HepG2 (cell line): ENCODE results near the gene CSE1L. TPM values are rescaled to one million over a fixed set of nuclear protein-coding genes. Genes with fewer than 3 reads are reported as not detected.
A peak's percentile ranks its signal among the peaks of the same experiment; 100 is the strongest.

Experiments used
- CAMTA2 ChIP-seq: sonication (generic); formaldehyde crosslinking; IDR thresholded peaks from 2 replicates; pipeline ENCODE4 v1.4.0; 2020; ENCODE audit warnings: mild to moderate bottlenecking, missing genetic modification reagents, borderline replicate concordance
- FOXO1 ChIP-seq: sonication (generic); formaldehyde crosslinking; IDR thresholded peaks from 2 replicates; pipeline ENCODE4 v1.4.0; 2020; ENCODE audit warnings: missing genetic modification reagents
- GATAD2A ChIP-seq: IDR thresholded peaks from 2 replicates; pipeline ENCODE4 v1.6.1; 2016
- PAF1 ChIP-seq: IDR thresholded peaks from 2 replicates; pipeline ENCODE4 v1.6.1; 2016; ENCODE audit warnings: missing genetic modification reagents, missing compliant biosample characterization
- PHF20 ChIP-seq: sonication (generic); formaldehyde crosslinking; IDR thresholded peaks from 2 replicates; pipeline ENCODE4 v1.5.0; 2020; ENCODE audit warnings: mild to moderate bottlenecking, missing genetic modification reagents
- SAP130 ChIP-seq: IDR thresholded peaks from 2 replicates; pipeline ENCODE4 v1.6.1; 2016; ENCODE audit warnings: low read depth
- ZNF432 ChIP-seq: sonication (generic); formaldehyde crosslinking; IDR thresholded peaks from 2 replicates; pipeline ENCODE4 v1.5.0; 2020; ENCODE audit warnings: missing genetic modification reagents, mild to moderate bottlenecking, borderline replicate concordance
- ZNF567 ChIP-seq: sonication (generic); formaldehyde crosslinking; IDR thresholded peaks from 2 replicates; pipeline ENCODE4 v1.8.1; 2023; ENCODE audit warnings: mild to moderate bottlenecking, missing genetic modification reagents, borderline replicate concordance
- ZNF772 ChIP-seq: sonication (generic); formaldehyde crosslinking; IDR thresholded peaks from 2 replicates; pipeline ENCODE4 v1.5.0; 2020; ENCODE audit warnings: mild to moderate bottlenecking, missing genetic modification reagents
- ZNF781 ChIP-seq: sonication (generic); formaldehyde crosslinking; IDR thresholded peaks from 2 replicates; pipeline ENCODE4 v1.5.1; 2020; ENCODE audit warnings: borderline replicate concordance, mild to moderate bottlenecking, missing genetic modification reagents; ENCODE audit errors: not compliant biosample characterization
- polyA plus RNA-seq, 8 experiments: library from polyadenylated mRNA; depleted of rRNA in 3 of 8; stranded (reverse) in 7 of 8; unstranded in 1 of 8; fragments of >200 nt; fragmentation: Illumina TruSeq in 4 of 8; extraction: Trizol in 4 of 8; gene quantifications; 2 replicates each; pipeline versions ENCODE4 v1.2.1 to v1.2.3, GENCODE V29; 2011 to 2016; ENCODE audit warnings: low read depth in 4 of 8, missing spikeins in 1 of 8, mixed read lengths in 1 of 8; ENCODE audit not compliant: insufficient read depth in 1 of 8
- total RNA-seq, 5 experiments: library from RNA; depleted of rRNA; stranded (reverse); fragments of >200 nt; fragmentation: Illumina TruSeq; extraction: Trizol; gene quantifications; 2 replicates each; pipeline ENCODE4 v1.2.3, GENCODE V29; 2016; ENCODE audit warnings: low read depth in 1 of 5
- TF ChIP-seq, protein P1 (sequence below), 2 experiments: sonication (generic) in 1 of 2; formaldehyde crosslinking in 1 of 2; IDR thresholded peaks; 2 replicates each; pipeline versions ENCODE4 v1.4.0 to v1.6.1; 2018 to 2020; ENCODE audit warnings: missing genetic modification reagents in 2 of 2, borderline replicate concordance in 1 of 2, low read depth in 1 of 2, mild to moderate bottlenecking in 1 of 2, missing biosample characterization in 1 of 2
- TF ChIP-seq, protein P2 (sequence below): sonication (generic); formaldehyde crosslinking; IDR thresholded peaks from 2 replicates; pipeline ENCODE4 v1.5.1; 2020; ENCODE audit warnings: missing genetic modification reagents, mild to moderate bottlenecking, borderline replicate concordance
- TF ChIP-seq, protein P3 (sequence below): sonication (generic); formaldehyde crosslinking; IDR thresholded peaks from 2 replicates; pipeline ENCODE4 v1.5.1; 2020; ENCODE audit warnings: missing genetic modification reagents, mild to moderate bottlenecking, borderline replicate concordance
- TF ChIP-seq, protein P4 (sequence below): sonication (generic); formaldehyde crosslinking; IDR thresholded peaks from 2 replicates; pipeline ENCODE4 v1.5.1; 2020; ENCODE audit warnings: mild to moderate bottlenecking, missing genetic modification reagents, borderline replicate concordance
- TF ChIP-seq, protein P5 (sequence below): sonication (generic); formaldehyde crosslinking; conservative IDR thresholded peaks from 2 replicates; pipeline ENCODE4 v1.8.1; 2023; ENCODE audit warnings: missing genetic modification reagents

Gene CSE1L
- total and polyA plus RNA-seq, 2 of the 13 experiments (the other 11 are each of a cell fraction or from before 2014, with no cell fraction given) = 56.9 to 258 TPM

DNA sequence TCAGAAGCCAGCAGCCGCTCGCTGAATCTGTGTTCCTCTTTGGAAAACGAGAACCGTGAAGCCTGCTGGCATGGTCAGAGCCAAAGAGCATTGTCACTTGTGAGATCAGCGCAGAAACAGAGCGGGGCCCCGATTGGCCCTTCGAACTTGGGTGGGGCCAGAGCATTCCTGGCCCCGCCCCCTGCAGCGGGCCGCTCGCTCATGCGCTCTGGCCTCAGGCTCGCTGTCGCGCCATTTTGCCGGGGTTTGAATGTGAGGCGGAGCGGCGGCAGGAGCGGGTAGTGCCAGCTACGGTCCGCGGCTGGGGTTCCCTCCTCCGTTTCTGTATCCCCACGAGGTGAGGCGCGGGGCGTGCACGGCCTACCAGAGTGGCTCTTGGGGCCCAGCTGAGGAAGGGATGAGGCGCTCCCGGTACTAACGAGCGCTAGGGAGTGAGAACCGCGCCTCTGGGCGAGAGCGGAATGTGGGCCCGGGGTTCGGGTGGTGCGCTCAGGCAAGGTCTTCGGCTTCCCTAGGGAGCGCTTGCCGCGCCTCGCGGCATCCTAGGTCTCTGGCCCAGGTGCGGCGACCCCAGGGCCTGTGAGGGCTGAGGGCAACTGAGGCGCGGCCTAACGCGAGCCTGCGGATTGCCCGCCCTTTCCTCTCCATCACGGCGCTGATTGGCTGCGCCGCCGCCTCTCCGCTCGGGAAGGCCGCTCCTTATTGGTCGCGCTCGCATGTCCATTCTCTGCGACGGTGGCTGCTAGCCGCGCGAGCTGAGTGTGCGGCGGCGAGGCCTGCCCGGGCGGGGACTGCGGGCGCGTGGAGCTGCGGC lies at the start of gene CSE1L (continued):
- TF ChIP-seq PHF20 = peak; percentile 60
- peak; percentile 88 for TF ChIP-seq SAP130 (CRISPR knock-in tag)
- peak; percentile 54 for TF ChIP-seq ZNF781 (CRISPR knock-in tag)
- TF ChIP-seq, protein P1, sequence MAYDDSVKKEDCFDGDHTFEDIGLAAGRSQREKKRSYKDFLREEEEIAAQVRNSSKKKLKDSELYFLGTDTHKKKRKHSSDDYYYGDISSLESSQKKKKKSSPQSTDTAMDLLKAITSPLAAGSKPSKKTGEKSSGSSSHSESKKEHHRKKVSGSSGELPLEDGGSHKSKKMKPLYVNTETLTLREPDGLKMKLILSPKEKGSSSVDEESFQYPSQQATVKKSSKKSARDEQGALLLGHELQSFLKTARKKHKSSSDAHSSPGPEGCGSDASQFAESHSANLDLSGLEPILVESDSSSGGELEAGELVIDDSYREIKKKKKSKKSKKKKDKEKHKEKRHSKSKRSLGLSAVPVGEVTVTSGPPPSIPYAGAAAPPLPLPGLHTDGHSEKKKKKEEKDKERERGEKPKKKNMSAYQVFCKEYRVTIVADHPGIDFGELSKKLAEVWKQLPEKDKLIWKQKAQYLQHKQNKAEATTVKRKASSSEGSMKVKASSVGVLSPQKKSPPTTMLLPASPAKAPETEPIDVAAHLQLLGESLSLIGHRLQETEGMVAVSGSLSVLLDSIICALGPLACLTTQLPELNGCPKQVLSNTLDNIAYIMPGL (CRISPR knock-in tag; IDR thresholded peaks at IDR 0.05; ENCODE audit: borderline replicate concordance in 1 of 2, low read depth in 1 of 2) = peak; percentile 85 to 93; a peak in 3 of 4 replicates
- TF ChIP-seq GATAD2A = no peak; the same call in 1 of the 2 replicates
- TF ChIP-seq, protein P2, sequence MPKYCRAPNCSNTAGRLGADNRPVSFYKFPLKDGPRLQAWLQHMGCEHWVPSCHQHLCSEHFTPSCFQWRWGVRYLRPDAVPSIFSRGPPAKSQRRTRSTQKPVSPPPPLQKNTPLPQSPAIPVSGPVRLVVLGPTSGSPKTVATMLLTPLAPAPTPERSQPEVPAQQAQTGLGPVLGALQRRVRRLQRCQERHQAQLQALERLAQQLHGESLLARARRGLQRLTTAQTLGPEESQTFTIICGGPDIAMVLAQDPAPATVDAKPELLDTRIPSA (CRISPR knock-in tag) = peak; percentile 98
- TF ChIP-seq ZNF567 = peak; percentile 65; the same call in 1 of the 2 replicates
- TF ChIP-seq CAMTA2 (CRISPR knock-in tag) = peak; percentile 29; the same call in 1 of the 2 replicates
- peak; percentile 83; the same call in 1 of the 2 replicates for TF ChIP-seq ZNF772
- TF ChIP-seq, protein P3, sequence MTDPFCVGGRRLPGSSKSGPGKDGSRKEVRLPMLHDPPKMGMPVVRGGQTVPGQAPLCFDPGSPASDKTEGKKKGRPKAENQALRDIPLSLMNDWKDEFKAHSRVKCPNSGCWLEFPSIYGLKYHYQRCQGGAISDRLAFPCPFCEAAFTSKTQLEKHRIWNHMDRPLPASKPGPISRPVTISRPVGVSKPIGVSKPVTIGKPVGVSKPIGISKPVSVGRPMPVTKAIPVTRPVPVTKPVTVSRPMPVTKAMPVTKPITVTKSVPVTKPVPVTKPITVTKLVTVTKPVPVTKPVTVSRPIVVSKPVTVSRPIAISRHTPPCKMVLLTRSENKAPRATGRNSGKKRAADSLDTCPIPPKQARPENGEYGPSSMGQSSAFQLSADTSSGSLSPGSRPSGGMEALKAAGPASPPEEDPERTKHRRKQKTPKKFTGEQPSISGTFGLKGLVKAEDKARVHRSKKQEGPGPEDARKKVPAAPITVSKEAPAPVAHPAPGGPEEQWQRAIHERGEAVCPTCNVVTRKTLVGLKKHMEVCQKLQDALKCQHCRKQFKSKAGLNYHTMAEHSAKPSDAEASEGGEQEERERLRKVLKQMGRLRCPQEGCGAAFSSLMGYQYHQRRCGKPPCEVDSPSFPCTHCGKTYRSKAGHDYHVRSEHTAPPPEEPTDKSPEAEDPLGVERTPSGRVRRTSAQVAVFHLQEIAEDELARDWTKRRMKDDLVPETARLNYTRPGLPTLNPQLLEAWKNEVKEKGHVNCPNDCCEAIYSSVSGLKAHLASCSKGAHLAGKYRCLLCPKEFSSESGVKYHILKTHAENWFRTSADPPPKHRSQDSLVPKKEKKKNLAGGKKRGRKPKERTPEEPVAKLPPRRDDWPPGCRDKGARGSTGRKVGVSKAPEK (CRISPR knock-in tag) = no peak
- no peak for TF ChIP-seq ZNF432 (CRISPR knock-in tag)
- TF ChIP-seq, protein P4, sequence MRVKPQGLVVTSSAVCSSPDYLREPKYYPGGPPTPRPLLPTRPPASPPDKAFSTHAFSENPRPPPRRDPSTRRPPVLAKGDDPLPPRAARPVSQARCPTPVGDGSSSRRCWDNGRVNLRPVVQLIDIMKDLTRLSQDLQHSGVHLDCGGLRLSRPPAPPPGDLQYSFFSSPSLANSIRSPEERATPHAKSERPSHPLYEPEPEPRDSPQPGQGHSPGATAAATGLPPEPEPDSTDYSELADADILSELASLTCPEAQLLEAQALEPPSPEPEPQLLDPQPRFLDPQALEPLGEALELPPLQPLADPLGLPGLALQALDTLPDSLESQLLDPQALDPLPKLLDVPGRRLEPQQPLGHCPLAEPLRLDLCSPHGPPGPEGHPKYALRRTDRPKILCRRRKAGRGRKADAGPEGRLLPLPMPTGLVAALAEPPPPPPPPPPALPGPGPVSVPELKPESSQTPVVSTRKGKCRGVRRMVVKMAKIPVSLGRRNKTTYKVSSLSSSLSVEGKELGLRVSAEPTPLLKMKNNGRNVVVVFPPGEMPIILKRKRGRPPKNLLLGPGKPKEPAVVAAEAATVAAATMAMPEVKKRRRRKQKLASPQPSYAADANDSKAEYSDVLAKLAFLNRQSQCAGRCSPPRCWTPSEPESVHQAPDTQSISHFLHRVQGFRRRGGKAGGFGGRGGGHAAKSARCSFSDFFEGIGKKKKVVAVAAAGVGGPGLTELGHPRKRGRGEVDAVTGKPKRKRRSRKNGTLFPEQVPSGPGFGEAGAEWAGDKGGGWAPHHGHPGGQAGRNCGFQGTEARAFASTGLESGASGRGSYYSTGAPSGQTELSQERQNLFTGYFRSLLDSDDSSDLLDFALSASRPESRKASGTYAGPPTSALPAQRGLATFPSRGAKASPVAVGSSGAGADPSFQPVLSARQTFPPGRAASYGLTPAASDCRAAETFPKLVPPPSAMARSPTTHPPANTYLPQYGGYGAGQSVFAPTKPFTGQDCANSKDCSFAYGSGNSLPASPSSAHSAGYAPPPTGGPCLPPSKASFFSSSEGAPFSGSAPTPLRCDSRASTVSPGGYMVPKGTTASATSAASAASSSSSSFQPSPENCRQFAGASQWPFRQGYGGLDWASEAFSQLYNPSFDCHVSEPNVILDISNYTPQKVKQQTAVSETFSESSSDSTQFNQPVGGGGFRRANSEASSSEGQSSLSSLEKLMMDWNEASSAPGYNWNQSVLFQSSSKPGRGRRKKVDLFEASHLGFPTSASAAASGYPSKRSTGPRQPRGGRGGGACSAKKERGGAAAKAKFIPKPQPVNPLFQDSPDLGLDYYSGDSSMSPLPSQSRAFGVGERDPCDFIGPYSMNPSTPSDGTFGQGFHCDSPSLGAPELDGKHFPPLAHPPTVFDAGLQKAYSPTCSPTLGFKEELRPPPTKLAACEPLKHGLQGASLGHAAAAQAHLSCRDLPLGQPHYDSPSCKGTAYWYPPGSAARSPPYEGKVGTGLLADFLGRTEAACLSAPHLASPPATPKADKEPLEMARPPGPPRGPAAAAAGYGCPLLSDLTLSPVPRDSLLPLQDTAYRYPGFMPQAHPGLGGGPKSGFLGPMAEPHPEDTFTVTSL (CRISPR knock-in tag) = peak; percentile 62
- TF ChIP-seq PAF1 (CRISPR knock-in tag) = no peak
- TF ChIP-seq FOXO1 (CRISPR knock-in tag) = peak; percentile 39
- TF ChIP-seq, protein P5, sequence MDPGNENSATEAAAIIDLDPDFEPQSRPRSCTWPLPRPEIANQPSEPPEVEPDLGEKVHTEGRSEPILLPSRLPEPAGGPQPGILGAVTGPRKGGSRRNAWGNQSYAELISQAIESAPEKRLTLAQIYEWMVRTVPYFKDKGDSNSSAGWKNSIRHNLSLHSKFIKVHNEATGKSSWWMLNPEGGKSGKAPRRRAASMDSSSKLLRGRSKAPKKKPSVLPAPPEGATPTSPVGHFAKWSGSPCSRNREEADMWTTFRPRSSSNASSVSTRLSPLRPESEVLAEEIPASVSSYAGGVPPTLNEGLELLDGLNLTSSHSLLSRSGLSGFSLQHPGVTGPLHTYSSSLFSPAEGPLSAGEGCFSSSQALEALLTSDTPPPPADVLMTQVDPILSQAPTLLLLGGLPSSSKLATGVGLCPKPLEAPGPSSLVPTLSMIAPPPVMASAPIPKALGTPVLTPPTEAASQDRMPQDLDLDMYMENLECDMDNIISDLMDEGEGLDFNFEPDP (CRISPR knock-in tag) = no peak
